Testis (tissue), 2 donors: Measurements from ENCODE around the gene ARL5C.

Experiments used
- CTCF ChIP-seq, 3 experiments: fragments of 450-650 bp in 2 of 3; fragments of 200-600 bp in 1 of 3; sonication (generic) in 1 of 3; IDR thresholded peaks; one replicate each; pipeline ENCODE4 v1.5.1; 2016 to 2019; ENCODE audit warnings: antibody characterized with exemption in 3 of 3, mild to moderate bottlenecking in 2 of 3, moderate library complexity in 1 of 3
- POLR2A ChIP-seq: fragments of 450-650 bp; IDR thresholded peaks from one replicate; pipeline ENCODE4 v1.6.1; 2017; ENCODE audit warnings: antibody characterized with exemption, mild to moderate bottlenecking, moderate library complexity

- no peak for TF ChIP-seq POLR2A
- TF ChIP-seq CTCF (IDR thresholded peaks at IDR 0.05): no peak
These were observed 27.4 kb upstream of the ARL5C start for GRCh38 chr17:39193346-39193745.
